Parathyroid adenoma (tissue), 2 donors: ENCODE results near the gene COX5B.
"Not testable (repeated sequence)": the region's sequence is repeated elsewhere in the genome, so short reads cannot be mapped to it uniquely, and the experiment has no call there.

Experiments used
- H2AFZ ChIP-seq: fragments of 300-600 bp; sonication (generic); one replicate; pipeline ENCODE4 v1.7.0; 2017; ENCODE audit warnings: antibody characterized with exemption, mild to moderate bottlenecking
- H3K27ac ChIP-seq: fragments of 300-600 bp; sonication (generic); one replicate; pipeline ENCODE4 v1.7.0; 2017
- H3K27me3 ChIP-seq: fragments of 300-600 bp; sonication (generic); one replicate; pipeline ENCODE4 v1.7.0; 2017; ENCODE audit warnings: low read length; ENCODE audit not compliant: control insufficient read depth, insufficient read depth
- H3K36me3 ChIP-seq: fragments of 300-600 bp; sonication (generic); one replicate; pipeline ENCODE4 v1.7.0; 2017; ENCODE audit warnings: low read length; ENCODE audit not compliant: control insufficient read depth, insufficient read depth
- H3K4me1 ChIP-seq: fragments of 300-600 bp; sonication (generic); one replicate; pipeline ENCODE4 v1.7.0; 2017; ENCODE audit warnings: control low read depth
- H3K4me2 ChIP-seq: fragments of 300-600 bp; sonication (generic); one replicate; pipeline ENCODE4 v1.7.0; 2017; ENCODE audit warnings: low read length
- H3K4me3 ChIP-seq: fragments of 300-600 bp; sonication (generic); one replicate; pipeline ENCODE4 v1.7.0; 2017; ENCODE audit warnings: low read depth, low read length
- H3K79me2 ChIP-seq: fragments of 300-600 bp; sonication (generic); one replicate; pipeline ENCODE4 v1.7.0; 2017; ENCODE audit warnings: control low read depth
- H3K9ac ChIP-seq: fragments of 300-600 bp; sonication (generic); one replicate; pipeline ENCODE4 v1.7.0; 2017; ENCODE audit warnings: mild to moderate bottlenecking
- H3K9me3 ChIP-seq: fragments of 300-600 bp; sonication (generic); one replicate; pipeline ENCODE4 v1.7.0; 2017; ENCODE audit warnings: low read length; ENCODE audit not compliant: control insufficient read depth
- TF ChIP-seq, protein P1 (sequence below): fragments of 300-600 bp; sonication (generic); IDR thresholded peaks from one replicate; pipeline ENCODE4 v1.7.0; 2017; ENCODE audit warnings: antibody characterized with exemption, mild to moderate bottlenecking
- donor health status: primary hyperparathyroidism.

COX5B gene

DNA sequence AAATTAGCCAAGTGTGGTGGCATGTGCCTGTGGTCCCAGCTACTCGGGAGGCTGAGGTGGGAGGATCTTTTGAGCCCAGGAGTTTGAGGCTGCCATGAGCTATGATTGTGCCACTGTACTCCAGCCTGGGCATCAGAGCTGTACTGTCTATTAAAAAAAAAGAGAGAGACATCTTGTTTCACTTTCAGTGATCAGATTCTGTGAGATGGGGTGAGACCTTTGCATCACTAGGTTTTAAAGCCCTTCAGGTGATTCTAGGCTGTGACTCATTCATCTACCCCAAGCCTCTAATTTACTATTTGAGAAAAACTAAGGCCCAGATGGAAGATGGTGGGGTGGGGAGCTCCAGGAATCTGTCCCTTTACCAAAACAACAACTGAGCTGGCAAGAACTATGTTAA is 30.8 kb downstream of the COX5B start:
- no peak overlapping the region for H3K27ac ChIP-seq
- no peaks in the 10 kb centered on the region for H3K27me3 ChIP-seq
- H3K4me3 ChIP-seq, result no peak overlapping the region
- H3K79me2 ChIP-seq, result no peaks in the 10 kb centered on the region
- no peaks in the 10 kb centered on the region for H3K4me1 ChIP-seq
- H3K9me3 ChIP-seq, result no peaks in the 10 kb centered on the region
- no peak overlapping the region for H3K9ac ChIP-seq
- H3K4me2 ChIP-seq, result peak overlapping the region; percentile 51
- TF ChIP-seq, protein P1, sequence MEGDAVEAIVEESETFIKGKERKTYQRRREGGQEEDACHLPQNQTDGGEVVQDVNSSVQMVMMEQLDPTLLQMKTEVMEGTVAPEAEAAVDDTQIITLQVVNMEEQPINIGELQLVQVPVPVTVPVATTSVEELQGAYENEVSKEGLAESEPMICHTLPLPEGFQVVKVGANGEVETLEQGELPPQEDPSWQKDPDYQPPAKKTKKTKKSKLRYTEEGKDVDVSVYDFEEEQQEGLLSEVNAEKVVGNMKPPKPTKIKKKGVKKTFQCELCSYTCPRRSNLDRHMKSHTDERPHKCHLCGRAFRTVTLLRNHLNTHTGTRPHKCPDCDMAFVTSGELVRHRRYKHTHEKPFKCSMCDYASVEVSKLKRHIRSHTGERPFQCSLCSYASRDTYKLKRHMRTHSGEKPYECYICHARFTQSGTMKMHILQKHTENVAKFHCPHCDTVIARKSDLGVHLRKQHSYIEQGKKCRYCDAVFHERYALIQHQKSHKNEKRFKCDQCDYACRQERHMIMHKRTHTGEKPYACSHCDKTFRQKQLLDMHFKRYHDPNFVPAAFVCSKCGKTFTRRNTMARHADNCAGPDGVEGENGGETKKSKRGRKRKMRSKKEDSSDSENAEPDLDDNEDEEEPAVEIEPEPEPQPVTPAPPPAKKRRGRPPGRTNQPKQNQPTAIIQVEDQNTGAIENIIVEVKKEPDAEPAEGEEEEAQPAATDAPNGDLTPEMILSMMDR, result no peak
- peak overlapping the region; percentile 36 for H2AFZ ChIP-seq
- no peaks in the 10 kb centered on the region for H3K36me3 ChIP-seq

DNA sequence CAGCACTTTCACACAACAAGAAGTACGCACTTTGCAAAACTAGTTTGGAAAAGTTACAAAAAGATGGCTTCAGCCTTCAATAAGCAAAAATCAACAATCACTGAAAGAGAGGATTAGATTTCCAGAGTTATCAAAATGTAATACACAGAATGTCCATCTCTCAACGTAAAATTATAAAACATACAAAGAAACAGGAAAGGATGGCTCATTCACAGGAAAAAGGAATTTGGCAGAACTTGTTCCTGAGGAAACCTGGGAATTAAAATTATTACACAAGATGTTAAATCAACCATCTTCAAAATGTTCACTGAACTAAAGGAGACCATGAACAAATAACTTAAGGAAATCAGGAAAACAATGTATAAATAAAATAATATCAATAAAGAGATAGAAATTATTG is 31.6 kb downstream of the COX5B start:
- peak overlapping the region; percentile 1 for H3K4me3 ChIP-seq
- no peaks in the 10 kb centered on the region for H3K27me3 ChIP-seq
- peak overlapping the region; percentile 51 for H3K4me2 ChIP-seq
- no peaks in the 10 kb centered on the region for H3K79me2 ChIP-seq
- H3K9ac ChIP-seq, result no peak overlapping the region
- no peaks in the 10 kb centered on the region for H3K9me3 ChIP-seq
- H2AFZ ChIP-seq, result peak overlapping the region; percentile 36
- TF ChIP-seq, protein P1, result no peak
- no peaks in the 10 kb centered on the region for H3K4me1 ChIP-seq
- H3K27ac ChIP-seq, result no peak overlapping the region
- no peaks in the 10 kb centered on the region for H3K36me3 ChIP-seq

DNA sequence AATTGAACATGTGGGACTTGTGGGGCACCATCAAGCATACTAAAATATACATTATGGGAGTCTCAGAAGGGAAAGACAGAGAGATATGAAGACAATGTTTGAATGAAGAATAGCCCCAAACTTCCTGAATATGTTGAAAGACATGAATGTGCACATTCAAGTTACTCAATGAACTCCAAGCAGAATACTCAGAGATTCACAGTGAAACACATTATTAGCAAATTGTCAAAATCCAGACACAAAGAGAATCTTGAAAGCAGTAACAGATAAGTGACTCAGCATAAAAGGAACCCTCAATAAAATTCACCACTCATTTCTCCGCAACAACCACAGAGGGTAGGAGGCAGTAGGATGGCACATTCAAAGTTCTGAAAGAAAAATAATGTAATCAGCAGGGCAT is 32.4 kb downstream of the COX5B start:
- Histone ChIP-seq H3K4me1 (no peaks in the 10 kb centered on the region), H3K36me3 (no peaks in the 10 kb centered on the region), H3K27ac (no peak overlapping the region), H3K27me3 (no peaks in the 10 kb centered on the region), H3K9ac (no peak overlapping the region), H3K9me3 (no peaks in the 10 kb centered on the region), H3K4me2 (no peak overlapping the region), H3K4me3 (no peak overlapping the region), H2AFZ (no peak overlapping the region), H3K79me2 (no peaks in the 10 kb centered on the region)
- TF ChIP-seq, protein P1, result no peak

DNA sequence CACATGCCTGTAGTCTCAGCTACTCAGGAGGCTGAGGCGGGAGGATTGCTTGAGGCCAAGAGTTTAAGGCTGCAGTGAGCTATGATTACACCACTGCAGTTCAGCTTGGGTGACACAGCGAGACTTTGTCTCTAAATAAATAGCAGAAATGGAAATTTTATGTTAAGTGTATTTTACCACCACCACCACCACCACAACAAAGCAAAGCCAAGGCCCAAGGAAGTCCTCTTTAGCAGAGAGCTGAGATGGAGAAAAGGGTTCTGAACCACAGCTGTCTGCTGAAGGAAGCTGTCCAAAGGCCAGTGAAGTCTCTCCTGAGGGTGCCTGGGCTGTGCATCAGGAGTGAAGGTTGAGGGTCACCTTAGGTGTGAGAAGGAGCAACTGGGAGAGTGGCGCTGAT is 41.4 kb downstream of the COX5B start:
- not testable (repeated sequence) for H3K4me2 ChIP-seq, H3K9ac ChIP-seq, H3K79me2 ChIP-seq, H3K4me3 ChIP-seq, H3K4me1 ChIP-seq, H3K36me3 ChIP-seq, H3K27ac ChIP-seq, H3K9me3 ChIP-seq, H2AFZ ChIP-seq, H3K27me3 ChIP-seq

DNA sequence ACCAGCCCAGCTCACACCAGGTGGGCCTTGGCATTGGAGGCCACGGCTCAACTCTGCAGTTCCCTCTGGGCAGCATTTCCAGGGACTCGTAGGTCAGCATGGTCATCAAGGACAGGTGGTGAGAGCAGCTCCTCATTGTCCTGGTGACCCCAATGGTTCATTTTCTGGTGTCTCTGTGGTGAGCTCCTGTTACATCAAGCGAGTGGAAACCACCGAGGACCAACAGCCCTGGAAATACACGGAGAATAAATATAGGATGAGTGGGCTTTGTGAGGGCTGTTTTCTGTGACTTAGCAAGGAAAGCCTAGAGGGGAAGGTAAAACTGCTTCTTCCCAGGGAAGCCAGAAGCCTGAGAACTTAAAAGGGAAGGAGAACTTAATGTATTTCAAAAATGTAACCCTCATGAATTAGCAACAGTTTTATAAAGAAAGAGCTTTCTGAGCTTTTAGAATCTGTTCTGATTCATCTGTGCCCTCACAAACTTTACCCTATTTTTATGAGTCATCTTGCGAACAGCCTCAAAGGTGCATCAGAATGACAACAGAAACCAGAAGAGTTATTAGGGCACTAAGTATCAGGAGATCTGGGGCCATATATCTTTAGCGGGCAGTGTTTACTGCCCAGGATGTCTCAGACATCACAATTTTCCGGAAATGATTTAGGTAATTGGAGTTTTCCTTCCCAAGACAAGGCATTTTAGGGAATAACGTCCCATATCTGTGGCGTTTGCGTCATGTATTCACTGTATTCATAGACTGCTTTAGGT is 42.4 kb downstream of the COX5B start:
- H3K79me2 ChIP-seq, result no peaks in the 10 kb centered on the region

More for the DNA sequence above, 42.4 kb downstream of the COX5B start:
- Histone ChIP-seq H3K9ac (no peak overlapping the region), H3K4me2 (no peak overlapping the region), H3K36me3 (no peaks in the 10 kb centered on the region), H3K9me3 (no peaks in the 10 kb centered on the region), H3K4me1 (no peaks in the 10 kb centered on the region), H2AFZ (no peak overlapping the region), H3K4me3 (no peak overlapping the region), H3K27me3 (no peaks in the 10 kb centered on the region), H3K27ac (no peak overlapping the region)
- TF ChIP-seq, protein P1, result no peak
